GM21737 (cell line): ENCODE results near the gene LRRC8B.
"Not testable (repeated sequence)": the region's sequence is repeated elsewhere in the genome, so short reads cannot be mapped to it uniquely, and the experiment has no call there.

Experiments
- ATAC-seq: cut with Tn5 transposase; IDR thresholded peaks from one replicate; pipeline ENCODE4 v1.9.1; 2021; ENCODE audit warnings: mild to moderate bottlenecking, moderate library complexity; ENCODE audit not compliant: unreplicated experiment

LRRC8B gene

GRCh38 chr1:89629600-89629999 lies 105.0 kb downstream of the LRRC8B start:
- ATAC-seq = not testable (repeated sequence)

GRCh38 chr1:89630048-89630447 lies 105.4 kb downstream of the LRRC8B start:
- no peak for ATAC-seq

GRCh38 chr1:89631816-89632656 lies 107.4 kb downstream of the LRRC8B start:
- ATAC-seq = no peak

GRCh38 chr1:89632657-89633247 lies 108.1 kb downstream of the LRRC8B start, which contains the start of gene LRRC8C:
TSS of gene LRRC8C (plus strand) at chr1:89633120. CDS start at chr1:89686474, 53,354 bp downstream.
- peak; percentile 91 for ATAC-seq

- peak; percentile 37 for ATAC-seq
These were observed 108.7 kb downstream of the LRRC8B start for GRCh38 chr1:89633248-89633799.

- ATAC-seq = no peak
These were observed 109.4 kb downstream of the LRRC8B start for GRCh38 chr1:89633800-89634625.

GRCh38 chr1:89635825-89636815 lies 111.5 kb downstream of the LRRC8B start:
- ATAC-seq = no peak

GRCh38 chr1:89637496-89637895 lies 112.9 kb downstream of the LRRC8B start:
- no peak for ATAC-seq

- no peak for ATAC-seq
These were observed 115.8 kb downstream of the LRRC8B start for GRCh38 chr1:89640440-89640839.

- no peak for ATAC-seq
These were observed 117.2 kb downstream of the LRRC8B start for GRCh38 chr1:89641781-89642180.

GRCh38 chr1:89643577-89643976 lies 118.9 kb downstream of the LRRC8B start:
- ATAC-seq = no peak

GRCh38 chr1:89644119-89644814 lies 119.6 kb downstream of the LRRC8B start:
- ATAC-seq = no peak

- no peak for ATAC-seq
These were observed 121.6 kb downstream of the LRRC8B start for GRCh38 chr1:89646259-89646658.
